Measurements from ENCODE around the gene RNPEPL1. TPM values are rescaled to one million over a fixed set of nuclear protein-coding genes. Genes with fewer than 3 reads are reported as not detected.
A peak's percentile ranks its signal among the peaks of the same experiment; 100 is the strongest.

The RNPEPL1 gene
- total and polyA plus RNA-seq, 7 donors, result 48.8 to 79.6 (median 59.4) TPM

DNA sequence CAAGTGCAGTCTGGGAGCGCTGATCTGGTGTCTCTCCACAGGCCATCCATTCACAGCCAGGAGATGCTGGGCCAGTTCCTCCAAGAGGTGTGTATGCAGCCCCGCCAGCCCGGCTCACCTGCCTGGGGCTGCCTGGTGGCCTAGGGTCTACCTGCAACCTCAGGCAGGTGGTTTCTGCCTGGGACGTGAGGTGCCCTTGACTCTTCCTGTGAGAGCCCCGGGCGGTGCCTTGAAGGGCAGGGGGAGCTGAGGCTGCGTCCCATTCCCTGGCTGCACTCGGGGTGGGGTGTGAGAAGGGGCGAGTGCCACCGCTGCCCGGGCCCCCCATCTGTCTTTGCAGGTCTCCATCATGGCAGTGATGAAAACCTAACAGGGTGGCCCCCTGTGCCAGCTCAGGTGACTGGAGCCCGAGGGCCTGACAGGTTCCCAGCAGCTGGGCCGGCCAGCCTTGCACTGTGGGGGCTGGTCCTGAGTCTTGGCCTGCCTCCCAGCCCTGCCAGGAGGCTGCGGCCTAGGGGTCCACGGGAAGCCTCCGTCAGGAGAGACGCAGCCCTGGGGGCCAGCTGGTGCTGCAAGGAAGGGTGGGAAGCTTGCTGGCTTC, 30.1 kb downstream of the RNPEPL1 start:
- intact Hi-C loops (cut with DNase I), result no loop called here
- no peaks in the 10 kb centered on the region for H3K27me3 ChIP-seq (ENCODE audit: insufficient read depth in 3 of 3, low read length in 2 of 3)
- H3K4me3 ChIP-seq, result no peak overlapping the region
- H3K27ac ChIP-seq, result no peak overlapping the region
- ATAC-seq (no peak), DNase-seq (peak; percentile 11 to 48)
- H3K4me1 ChIP-seq, result peaks cover 10% of the 10 kb centered on the region
- 90 to 91% (median 91%) methylated on average over 16 to 17 of the region's 17 CpGs for WGBS, 3 donors
- no peak for TF ChIP-seq CTCF (IDR thresholded peaks at IDR 0.05)
- H3K36me3 ChIP-seq (ENCODE audit: insufficient read depth in 1 of 2, low read depth in 1 of 2), result peaks cover 0 to 40% of the 10 kb centered on the region in 2 donors
- no peaks in the 10 kb centered on the region for H3K9me3 ChIP-seq

- Histone ChIP-seq H3K27ac (no peak overlapping the region), H3K36me3 (ENCODE audit: insufficient read depth in 1 of 2, low read depth in 1 of 2) (peaks cover 0 to 33% of the 10 kb centered on the region in 2 donors), H3K9me3 (no peaks in the 10 kb centered on the region), H3K27me3 (ENCODE audit: insufficient read depth in 3 of 3, low read length in 2 of 3) (no peaks in the 10 kb centered on the region), H3K4me1 (peaks cover 10% of the 10 kb centered on the region), H3K4me3 (no peak overlapping the region)
- no peak for ATAC-seq
- TF ChIP-seq CTCF (IDR thresholded peaks at IDR 0.05), result no peak
- DNase-seq, result peak; percentile 6 to 43
- intact Hi-C loops (cut with DNase I), result no loop called here
- 91 to 93% (median 92%) methylated on average over 8 to 11 of the region's 11 CpGs for WGBS, 3 donors
These were observed 30.9 kb downstream of the RNPEPL1 start for GRCh38 chr2:240599141-240599583.

- intact Hi-C loops (cut with DNase I), result no loop called here
- peaks cover 9% of the 10 kb centered on the region for H3K4me1 ChIP-seq
These were observed 32.2 kb downstream of the RNPEPL1 start for GRCh38 chr2:240600451-240600961.

GRCh38 chr2:240601061-240601830, 33.0 kb downstream of the RNPEPL1 start:
- ATAC-seq (no peak), DNase-seq (peak; percentile 4 to 43)
- H3K9me3 ChIP-seq, result no peaks in the 10 kb centered on the region
- no peak overlapping the region for H3K27ac ChIP-seq
- TF ChIP-seq CTCF (IDR thresholded peaks at IDR 0.05), result no peak
- intact Hi-C loops (cut with DNase I), result no loop called here
- H3K27me3 ChIP-seq (ENCODE audit: insufficient read depth in 3 of 3, low read length in 2 of 3), result no peaks in the 10 kb centered on the region
- WGBS, 3 donors, result 79 to 86% (median 83%) methylated on average over 20 of the region's 20 CpGs
- no peak overlapping the region for H3K4me3 ChIP-seq
- H3K36me3 ChIP-seq (ENCODE audit: insufficient read depth in 1 of 2, low read depth in 1 of 2), result peaks cover 0 to 28% of the 10 kb centered on the region in 2 donors
- peaks cover 3% of the 10 kb centered on the region for H3K4me1 ChIP-seq

More at GRCh38 chr2:240600451-240600961, 32.2 kb downstream of the RNPEPL1 start:
- H3K4me3 ChIP-seq, result no peak overlapping the region
- TF ChIP-seq CTCF (IDR thresholded peaks at IDR 0.05), result no peak
- WGBS, 3 donors, result 90 to 93% (median 91%) methylated on average over 15 to 16 of the region's 16 CpGs
- ATAC-seq (no peak), DNase-seq (peak; percentile 12 to 30)
- H3K9me3 ChIP-seq, result no peaks in the 10 kb centered on the region
- H3K36me3 ChIP-seq (ENCODE audit: insufficient read depth in 1 of 2, low read depth in 1 of 2), result peaks cover 0 to 30% of the 10 kb centered on the region in 2 donors
- no peaks in the 10 kb centered on the region for H3K27me3 ChIP-seq (ENCODE audit: insufficient read depth in 3 of 3, low read length in 2 of 3)
- H3K27ac ChIP-seq, result no peak overlapping the region

All from psoas muscle (tissue), 8 donors.